Non-pigmented ciliary epithelial cell (primary cell): ENCODE measurements around the gene GALNT4.
A peak's percentile ranks its signal among the peaks of the same experiment; 100 is the strongest.

Source experiments
- DNase-seq: peaks from one replicate; pipeline ENCODE4 v3.0.0-alpha.2; 2010; ENCODE audit warnings: low read depth

The GALNT4 gene

DNA sequence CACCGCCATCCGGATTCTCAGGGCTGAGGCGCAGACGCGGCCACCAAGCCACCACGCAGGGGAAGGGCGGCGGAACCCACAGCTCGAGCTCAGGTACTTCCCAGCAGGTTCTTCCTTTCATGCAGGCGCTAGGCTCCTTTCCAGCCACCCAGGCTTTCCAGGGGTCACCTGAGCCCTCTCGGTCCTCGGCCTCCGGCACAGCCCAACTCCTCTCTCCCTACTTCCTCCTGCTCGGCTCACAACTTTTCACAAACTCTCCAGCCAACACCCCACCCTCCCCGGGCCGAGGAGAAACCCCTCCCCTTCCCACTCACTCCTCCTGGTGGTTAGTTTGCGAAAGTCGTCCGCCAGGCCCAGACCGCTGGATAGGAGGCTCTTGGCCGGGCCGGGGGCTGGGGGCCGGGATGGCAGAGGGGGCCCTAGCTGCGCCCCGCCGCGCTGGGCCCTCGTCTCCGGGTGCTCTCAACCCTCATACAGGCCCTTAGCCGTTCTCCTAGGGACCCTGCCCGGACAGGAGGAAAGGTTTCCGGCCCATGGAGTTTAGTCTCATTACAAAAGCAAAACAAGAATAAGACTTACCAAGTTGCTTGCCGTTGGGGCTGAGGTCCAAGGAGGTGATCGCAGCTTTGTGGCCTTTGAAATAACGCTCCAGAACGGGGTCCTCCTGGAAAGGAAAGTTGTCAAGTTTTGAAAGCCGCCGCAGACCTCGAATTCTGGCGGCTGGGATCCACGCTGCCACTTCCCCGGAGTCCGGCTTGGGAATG is at the start of gene GALNT4:
Gene GALNT4 (minus strand): TSS at position 256 of the 764 bp plus-strand sequence. CDS start 247 bp downstream, at position 9.
- peak; percentile 58 for DNase-seq

DNA sequence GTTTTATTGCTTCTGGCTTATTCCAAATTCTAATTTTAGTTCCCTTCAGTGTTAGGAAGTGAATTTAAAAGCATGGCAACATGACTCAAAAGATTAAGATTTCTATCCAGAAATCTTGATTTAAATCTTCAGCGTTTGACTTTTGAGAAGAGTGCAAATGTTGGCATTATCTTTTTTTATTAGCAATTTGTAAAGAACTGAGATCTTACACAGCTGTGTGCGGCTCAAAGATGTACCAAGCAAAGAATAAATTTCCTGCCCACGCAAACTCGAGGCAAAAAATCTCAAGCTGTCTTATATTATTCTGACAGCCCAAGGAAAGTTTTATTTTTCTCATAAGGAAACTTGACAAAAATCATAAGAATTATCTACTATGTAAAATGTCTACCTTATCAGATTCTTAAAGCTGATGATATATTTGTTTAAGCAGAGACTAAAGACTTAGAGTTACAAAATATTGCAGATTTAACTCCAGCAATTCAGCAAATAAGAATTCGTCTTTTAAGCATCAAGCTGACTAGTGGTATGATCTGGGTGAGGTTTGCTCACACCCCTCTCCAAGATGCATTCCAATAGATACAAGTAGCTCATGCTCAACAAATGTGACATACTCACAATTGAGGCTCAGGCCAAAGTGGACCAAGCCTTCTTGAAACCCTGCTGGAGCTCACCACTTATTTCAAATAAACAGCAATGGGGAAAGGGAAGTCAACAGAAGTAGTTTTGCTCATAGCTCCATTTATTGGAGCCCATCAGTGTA is 48.6 kb upstream of the GALNT4 start:
- DNase-seq: no peak

DNA sequence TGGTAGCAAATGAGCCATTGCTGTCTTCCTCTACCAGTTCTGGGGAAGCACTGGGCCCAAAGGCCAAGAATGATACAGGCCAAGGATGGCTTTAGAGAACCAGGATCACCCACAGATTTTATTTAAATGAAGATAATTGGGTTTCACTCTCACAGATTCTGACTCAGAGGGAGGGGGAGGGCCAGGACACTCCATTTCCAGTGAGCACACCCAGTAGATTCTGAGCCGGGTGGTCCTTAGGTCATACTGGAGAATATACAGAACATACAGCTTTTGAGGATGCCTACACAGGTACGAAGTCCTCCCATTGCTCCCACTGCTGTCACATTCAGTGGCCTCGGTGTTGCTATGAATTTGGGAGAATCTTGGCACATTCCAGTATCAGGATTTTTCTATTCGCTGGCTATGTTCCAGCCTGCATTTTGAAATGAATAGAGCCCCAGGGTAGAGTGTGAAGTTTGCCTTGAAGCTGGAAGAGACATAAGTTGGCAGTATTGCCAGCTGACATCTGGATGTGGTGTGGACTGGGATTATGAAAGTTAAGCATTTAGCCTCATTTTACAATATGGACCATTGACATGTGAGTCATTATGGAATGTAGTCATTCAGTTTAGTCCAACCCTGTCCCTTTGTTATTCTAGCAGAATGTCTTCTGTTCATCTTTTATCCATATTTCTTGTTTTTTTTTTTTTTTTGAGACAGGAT is 47.0 kb upstream of the GALNT4 start:
- no peak for DNase-seq

DNA sequence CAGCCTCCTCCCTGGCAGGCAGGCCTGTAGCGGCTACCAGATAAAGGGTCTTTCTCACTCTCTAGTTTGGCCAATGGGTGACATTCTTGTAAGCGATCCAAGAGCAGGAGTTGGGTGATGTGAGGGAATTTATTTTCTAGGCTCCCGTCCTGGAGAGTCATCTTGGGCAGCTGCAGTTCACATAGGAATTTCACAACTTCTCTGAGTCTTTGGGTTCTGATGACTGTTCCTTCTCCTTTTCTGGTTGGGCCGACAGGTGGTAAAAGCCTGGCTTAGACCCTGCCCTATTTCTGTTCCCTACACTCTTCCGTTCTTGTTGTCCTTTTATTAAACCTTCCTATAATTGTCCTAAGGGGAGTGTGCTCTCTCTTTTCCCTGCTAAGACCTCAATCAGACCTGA is 43.9 kb upstream of the GALNT4 start:
- no peak for DNase-seq

GRCh38 chr12:89567691-89568239 is 43.2 kb upstream of the GALNT4 start:
- no peak for DNase-seq

GRCh38 chr12:89566615-89567014 is 42.0 kb upstream of the GALNT4 start:
- DNase-seq: peak; percentile 64

- DNase-seq: no peak
Measured at GRCh38 chr12:89565002-89565401, 40.4 kb upstream of the GALNT4 start.

DNA sequence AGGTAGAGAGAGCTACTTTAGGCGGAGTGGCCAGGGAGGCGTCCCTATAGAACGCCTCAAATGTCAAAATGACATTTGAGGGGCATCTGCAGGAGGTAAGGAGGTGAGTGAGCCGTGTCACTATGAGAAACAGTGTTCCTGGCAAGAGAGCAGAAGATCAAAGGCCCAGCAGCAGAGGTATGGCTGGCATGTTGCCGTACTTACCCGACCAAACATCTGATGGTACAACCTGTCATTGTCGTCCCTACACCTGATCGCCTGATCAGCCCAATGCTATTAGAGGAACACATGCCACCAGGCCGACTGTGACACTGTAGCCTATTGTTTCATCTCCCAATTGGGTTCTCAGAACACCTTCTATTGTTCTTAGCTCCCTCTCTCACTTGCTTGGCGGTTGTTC is 35.2 kb upstream of the GALNT4 start:
- DNase-seq: no peak

- no peak for DNase-seq
Measured at GRCh38 chr12:89556976-89557375, 32.4 kb upstream of the GALNT4 start.

DNA sequence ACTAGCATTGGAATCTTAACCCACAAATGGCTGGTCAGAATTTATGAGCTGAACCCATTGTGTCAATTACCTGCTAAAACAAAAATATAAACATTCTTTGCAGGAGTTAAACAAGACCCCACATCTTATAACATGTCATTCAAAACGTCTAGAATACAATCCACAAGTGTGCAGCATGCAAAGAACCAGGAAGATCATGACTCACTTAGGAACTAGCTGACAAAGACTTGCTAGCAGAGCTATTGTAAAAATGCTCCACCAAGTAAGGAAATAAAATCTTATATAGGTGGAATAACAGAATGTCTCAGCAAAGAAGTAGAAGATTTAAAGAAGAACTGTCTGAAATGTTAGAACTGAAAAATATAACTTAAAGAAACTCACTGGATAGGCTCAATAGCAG is 27.8 kb upstream of the GALNT4 start:
- no peak for DNase-seq

GRCh38 chr12:89551747-89552146 is 27.2 kb upstream of the GALNT4 start:
- DNase-seq: no peak

- DNase-seq: no peak
Measured at GRCh38 chr12:89547101-89547500, 22.5 kb upstream of the GALNT4 start.

DNA sequence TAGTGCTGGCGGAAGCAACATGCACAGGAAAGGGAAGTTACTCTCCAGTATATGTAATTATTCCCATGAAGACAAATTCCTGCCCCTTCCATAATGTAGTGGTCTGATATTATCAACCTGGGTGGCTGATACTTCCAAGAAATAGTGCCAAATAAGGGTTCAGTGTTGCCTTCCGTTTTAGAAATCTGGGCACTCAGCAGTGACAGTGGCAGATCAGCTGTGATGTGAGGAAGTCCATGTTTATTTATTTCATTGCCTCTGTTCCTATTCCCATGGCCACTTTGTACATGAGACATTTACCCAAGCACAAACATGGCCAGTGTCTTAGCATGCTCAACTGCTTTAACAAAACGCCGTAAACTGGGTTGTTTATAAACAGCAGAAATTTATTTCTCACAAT is 21.6 kb upstream of the GALNT4 start:
- no peak for DNase-seq

DNA sequence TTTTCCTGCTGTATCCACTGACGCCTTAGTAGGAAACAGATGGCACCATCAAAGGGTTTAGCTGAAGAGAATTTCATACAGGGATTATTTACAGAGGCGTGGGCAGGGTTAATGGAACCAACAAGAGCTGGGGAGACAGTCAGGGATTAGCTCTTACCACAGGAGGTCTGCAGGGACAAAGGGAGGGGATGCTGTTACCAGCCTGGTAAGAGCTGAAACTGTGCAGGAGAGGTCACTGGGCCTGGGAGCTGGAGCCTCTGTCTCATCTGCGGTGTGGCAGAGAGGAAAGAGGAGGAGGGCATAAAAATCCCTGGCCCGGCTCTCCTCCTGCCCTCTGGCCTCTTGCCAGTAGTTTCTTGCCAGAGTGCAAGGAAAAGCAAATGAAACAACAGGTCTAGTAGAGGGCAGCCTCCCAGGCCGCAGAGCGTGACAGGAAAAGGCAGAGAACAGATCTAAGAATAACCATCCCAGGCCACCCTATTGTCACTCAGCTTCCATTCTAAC is 20.1 kb upstream of the GALNT4 start:
- DNase-seq: no peak

- no peak for DNase-seq
Measured at GRCh38 chr12:89544022-89544421, 19.4 kb upstream of the GALNT4 start.

- no peak for DNase-seq
Measured at GRCh38 chr12:89542912-89543592, 18.5 kb upstream of the GALNT4 start.

DNA sequence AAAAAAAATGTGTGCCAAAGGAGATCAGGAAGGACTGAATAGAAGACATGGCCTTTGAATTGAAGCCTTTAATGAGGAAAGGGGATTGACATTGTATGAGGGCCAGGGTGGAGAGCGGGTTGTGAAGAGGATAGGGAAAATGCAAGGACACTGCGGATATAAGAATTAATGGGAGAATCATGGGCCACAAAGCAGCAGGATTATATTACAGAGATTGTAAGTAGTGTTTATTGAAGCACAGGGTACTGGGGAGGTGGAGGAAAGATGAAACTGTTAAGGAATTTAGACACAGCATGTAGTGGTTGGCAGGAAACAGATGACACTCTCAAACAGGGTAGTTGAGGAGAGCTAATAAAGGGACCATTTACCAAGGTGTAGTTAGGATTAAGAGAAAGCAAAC is 17.6 kb upstream of the GALNT4 start:
- DNase-seq: no peak

DNA sequence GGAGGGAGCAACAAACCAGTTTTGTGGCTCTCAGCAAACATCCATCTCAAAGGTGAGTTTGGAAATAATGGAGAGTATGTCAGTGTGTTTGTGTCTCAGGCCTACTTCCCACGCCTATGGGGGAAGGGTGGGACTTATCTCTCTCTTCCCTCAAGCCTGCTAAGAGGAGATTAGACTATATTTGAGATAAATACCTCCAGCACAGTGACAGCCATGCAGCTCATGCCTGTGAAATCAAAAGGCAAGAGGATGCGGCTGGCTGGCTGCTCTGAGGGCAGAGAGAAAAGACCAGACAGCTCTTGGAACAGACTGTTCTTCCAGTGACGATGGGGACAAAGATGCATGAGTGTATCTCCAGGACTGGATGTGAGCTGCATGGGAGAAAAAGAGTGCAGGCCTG is 16.0 kb upstream of the GALNT4 start:
- DNase-seq: no peak

DNA sequence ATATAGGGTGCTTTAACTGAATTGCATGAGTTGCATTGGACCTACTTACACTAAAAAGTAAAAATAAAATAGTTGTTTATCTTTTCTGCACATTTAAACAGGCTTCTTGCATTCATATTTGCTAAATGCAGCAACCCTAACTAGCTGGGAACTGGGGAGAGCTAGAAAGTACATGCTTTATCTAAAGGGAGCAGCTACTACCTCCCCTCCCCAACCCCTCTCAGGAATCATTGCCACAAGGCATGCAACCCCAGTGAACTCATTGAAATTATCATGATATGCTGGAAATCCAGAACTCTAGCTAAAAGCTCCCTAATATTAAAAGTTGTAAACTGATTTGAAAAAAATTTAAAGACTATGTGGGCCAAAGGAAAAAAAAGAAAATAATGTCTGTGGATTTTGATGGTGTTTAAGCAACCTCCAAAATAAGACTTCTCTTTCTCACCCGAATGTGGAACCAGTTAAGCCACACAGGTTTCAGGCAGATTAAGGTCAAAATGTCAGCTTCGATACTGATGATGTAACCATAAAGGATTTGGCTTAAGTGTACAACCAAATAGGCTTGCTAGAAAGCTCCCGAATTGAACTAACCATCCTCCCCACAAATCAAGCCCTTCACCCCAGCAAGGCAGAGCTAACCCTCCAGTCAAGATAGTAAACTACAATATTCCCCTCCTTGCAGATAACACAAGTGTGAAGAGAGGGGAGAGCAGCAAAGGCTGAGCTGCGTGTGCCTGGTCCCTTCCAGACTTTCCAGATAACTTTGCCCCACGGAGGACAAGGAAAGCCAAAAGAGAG is 15.0 kb upstream of the GALNT4 start:
- DNase-seq: no peak

DNA sequence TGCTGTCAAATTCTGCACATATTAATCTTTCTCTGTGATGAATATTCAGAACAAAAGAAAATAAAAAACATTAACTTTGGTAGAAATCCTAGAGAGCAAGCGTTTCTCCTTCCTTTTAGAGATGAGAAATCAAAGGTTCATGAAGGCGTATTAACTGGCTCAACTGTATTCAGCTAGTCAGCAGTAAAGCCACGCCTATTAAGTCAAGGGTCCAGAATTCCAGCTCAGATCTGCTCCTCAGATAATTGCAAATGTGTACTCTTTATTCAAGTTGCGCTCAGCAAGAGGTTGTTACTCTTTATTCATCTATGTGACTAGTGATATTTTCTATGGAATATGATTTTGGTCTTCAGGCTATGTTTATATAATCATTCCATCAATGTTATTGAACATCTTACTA is 14.3 kb upstream of the GALNT4 start:
- DNase-seq: no peak

DNA sequence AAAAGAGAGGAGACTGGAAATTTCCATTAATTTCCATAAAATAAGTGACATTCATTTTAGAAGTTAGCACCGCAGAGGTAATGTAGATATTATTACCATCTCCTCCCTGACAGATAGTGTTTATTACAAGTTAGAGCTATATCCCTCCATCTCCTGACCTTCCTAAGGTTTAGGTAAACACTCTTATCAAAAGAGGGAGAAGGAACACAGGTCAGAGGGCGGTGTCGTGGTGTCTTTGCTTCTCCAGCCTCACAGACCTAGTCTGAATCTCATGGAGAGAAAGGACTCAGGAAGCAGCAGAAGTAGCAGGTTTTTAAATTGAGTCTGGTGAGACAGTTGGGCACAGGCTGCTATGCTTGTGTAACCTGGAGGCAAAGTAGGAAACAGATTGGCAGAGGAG is 12.8 kb upstream of the GALNT4 start:
- DNase-seq: no peak
